Upper lobe of left lung (tissue), 6 donors: ENCODE measurements around the gene MTHFD2L. TPM values are rescaled to one million over a fixed set of nuclear protein-coding genes. Genes with fewer than 3 reads are reported as not detected.

ENCODE experiments used
- ATAC-seq, 2 donors: fragments of 200-7000 bp; cut with Tn5 transposase; one replicate each; pipeline ENCODE4 v1.9.1; 2022; ENCODE audit warnings: mild to moderate bottlenecking in 2 of 2, moderate library complexity in 2 of 2; ENCODE audit not compliant: low FRiP score in 2 of 2
- DNase-seq, 2 donors: peaks; one replicate each; pipeline ENCODE4 v3.0.0-alpha.2; 2019 to 2020
- H3K27ac ChIP-seq, 4 donors: fragments of 200-600 bp; sonication (generic); one replicate each; pipeline ENCODE4 v1.5.1; 2016 to 2019
- H3K27me3 ChIP-seq, 4 donors: fragments of 200-600 bp; sonication (generic); one replicate each; pipeline ENCODE4 v1.5.1; 2017 to 2019
- H3K36me3 ChIP-seq, 4 donors: fragments of 200-600 bp; sonication (generic); one replicate each; pipeline ENCODE4 v1.5.1; 2016 to 2019
- H3K4me1 ChIP-seq, 4 donors: fragments of 200-600 bp; sonication (generic); one replicate each; pipeline ENCODE4 v1.5.1; 2018 to 2019
- H3K4me3 ChIP-seq, 4 donors: fragments of 200-600 bp; sonication (generic); one replicate each; pipeline ENCODE4 v1.5.1; 2017 to 2019; ENCODE audit warnings: mild to moderate bottlenecking in 2 of 4, moderate library complexity in 1 of 4
- H3K9me3 ChIP-seq, 4 donors: fragments of 200-600 bp; sonication (generic); one replicate each; pipeline ENCODE4 v1.5.1; 2018 to 2019
- CTCF ChIP-seq, 6 experiments: fragments of 450-650 bp in 4 of 6; fragments of 200-600 bp in 2 of 6; sonication (generic) in 2 of 6; IDR thresholded peaks; one replicate each; pipeline ENCODE4 v1.5.1; 2016 to 2019; ENCODE audit warnings: antibody characterized with exemption in 6 of 6
- EP300 ChIP-seq, 4 donors: sonication (generic); formaldehyde crosslinking; IDR thresholded peaks; one replicate each; pipeline ENCODE4 v1.5.1; 2017; ENCODE audit warnings: antibody characterized with exemption in 4 of 4, control low read depth in 2 of 4
- POLR2A ChIP-seq, 4 donors: fragments of 450-650 bp; IDR thresholded peaks; one replicate each; pipeline ENCODE4 v1.5.1; 2016 to 2017; ENCODE audit warnings: antibody characterized with exemption in 4 of 4, mild to moderate bottlenecking in 2 of 4
- POLR2AphosphoS5 ChIP-seq, 2 donors: sonication (generic); formaldehyde crosslinking; IDR thresholded peaks; one replicate each; pipeline ENCODE4 v1.5.1; 2017; ENCODE audit warnings: antibody characterized with exemption in 2 of 2
- WGBS, 2 donors: methylation state at CpG; one replicate each; pipeline ENCODE4 v1.1.5; 2017 to 2018; 5-methylcytosine and 5-hydroxymethylcytosine counted together
- total RNA-seq, 6 donors: library from RNA; depleted of rRNA in 4 of 6; stranded (reverse); fragments of >200 nt in 4 of 6; gene quantifications; one replicate each; pipeline versions ENCODE4 v1.1.0 to v1.2.1, GENCODE V29; 2016 to 2021
- donor health status: DM: no; HTN: no; CAD: no; lungs with moderate emphysema.
- donor health status: DM: no; HTN: yes; CAD: no; lungs with severe emphysema.

MTHFD2L gene
- total RNA-seq, 6 donors from 2014 or later = 4.9 to 23.6 (median 12.8) TPM

- Histone ChIP-seq H3K27ac (no peak overlapping the region), H3K9me3 (no peaks in the 10 kb centered on the region), H3K36me3 (peaks cover 0 to 19% (median 4%) of the 10 kb centered on the region in 4 donors), H3K4me3 (no peak overlapping the region), H3K4me1 (peaks cover 12 to 22% (median 14%) of the 10 kb centered on the region in 4 donors), H3K27me3 (no peaks in the 10 kb centered on the region)
- 83 to 84% methylated on average over 3 of the region's 3 CpGs for WGBS, 2 donors
- DNase-seq (no peak), ATAC-seq (no peak)
- TF ChIP-seq POLR2A (IDR thresholded peaks at IDR 0.05) = no peak
- no peak for TF ChIP-seq EP300 (IDR thresholded peaks at IDR 0.05)
- no peak for TF ChIP-seq CTCF (IDR thresholded peaks at IDR 0.05)
- no peak for TF ChIP-seq POLR2AphosphoS5 (IDR thresholded peaks at IDR 0.05)
Measured at GRCh38 chr4:74161666-74162450, 3.9 kb downstream of the MTHFD2L start.

- ATAC-seq (no peak), DNase-seq (no peak)
- Histone ChIP-seq H3K4me3 (no peak overlapping the region), H3K9me3 (no peaks in the 10 kb centered on the region), H3K27ac (no peak overlapping the region), H3K4me1 (no peaks in the 10 kb centered on the region), H3K36me3 (peaks cover 0 to 9% (median 3%) of the 10 kb centered on the region in 4 donors), H3K27me3 (no peaks in the 10 kb centered on the region)
- WGBS, 2 donors = 50 to 52% methylated on average over 1 of the region's 1 CpG
- TF ChIP-seq POLR2AphosphoS5 (IDR thresholded peaks at IDR 0.05) = no peak
- no peak for TF ChIP-seq POLR2A (IDR thresholded peaks at IDR 0.05)
- TF ChIP-seq CTCF (IDR thresholded peaks at IDR 0.05) = no peak
- TF ChIP-seq EP300 (IDR thresholded peaks at IDR 0.05) = no peak
Measured at GRCh38 chr4:74166135-74166534, 8.2 kb downstream of the MTHFD2L start.

- 88 to 91% methylated on average over 1 of the region's 1 CpG for WGBS, 2 donors
- H3K36me3 ChIP-seq = peaks cover 0 to 3% (median under 1%) of the 10 kb centered on the region in 4 donors
- no peaks in the 10 kb centered on the region for H3K9me3 ChIP-seq
- ATAC-seq (peak in 1 of 2 donors; percentile 11), DNase-seq (no peak)
- no peaks in the 10 kb centered on the region for H3K4me1 ChIP-seq
- no peak for TF ChIP-seq CTCF (IDR thresholded peaks at IDR 0.05)
- TF ChIP-seq EP300 (IDR thresholded peaks at IDR 0.05) = no peak
- no peak for TF ChIP-seq POLR2AphosphoS5 (IDR thresholded peaks at IDR 0.05)
- TF ChIP-seq POLR2A (IDR thresholded peaks at IDR 0.05) = no peak
- H3K27ac ChIP-seq = no peak overlapping the region
- H3K4me3 ChIP-seq = no peak overlapping the region
- H3K27me3 ChIP-seq = no peaks in the 10 kb centered on the region
Measured at GRCh38 chr4:74166818-74167217, 8.9 kb downstream of the MTHFD2L start.

GRCh38 chr4:74167585-74167984 is 9.7 kb downstream of the MTHFD2L start:
- no peaks in the 10 kb centered on the region for H3K4me1 ChIP-seq
- TF ChIP-seq POLR2AphosphoS5 (IDR thresholded peaks at IDR 0.05) = no peak
- no peak for TF ChIP-seq EP300 (IDR thresholded peaks at IDR 0.05)
- no peak for TF ChIP-seq CTCF (IDR thresholded peaks at IDR 0.05)
- no peak for TF ChIP-seq POLR2A (IDR thresholded peaks at IDR 0.05)
- no peaks in the 10 kb centered on the region for H3K27me3 ChIP-seq
- no peaks in the 10 kb centered on the region for H3K36me3 ChIP-seq
- no peak overlapping the region for H3K27ac ChIP-seq
- H3K9me3 ChIP-seq = no peaks in the 10 kb centered on the region
- WGBS, 2 donors = 93 to 100% methylated on average over 2 of the region's 2 CpGs
- ATAC-seq (no peak), DNase-seq (no peak)
- no peak overlapping the region for H3K4me3 ChIP-seq

- WGBS, 2 donors = 98% methylated on average over 2 of the region's 2 CpGs; no CpG with 5 or more reads in 1 of the 2 donors
- no peak for DNase-seq
- Histone ChIP-seq H3K4me1 (no peaks in the 10 kb centered on the region), H3K36me3 (no peaks in the 10 kb centered on the region), H3K9me3 (no peaks in the 10 kb centered on the region), H3K27me3 (no peaks in the 10 kb centered on the region), H3K4me3 (no peak overlapping the region), H3K27ac (no peak overlapping the region)
- TF ChIP-seq POLR2AphosphoS5 (IDR thresholded peaks at IDR 0.05) (no peak), POLR2A (IDR thresholded peaks at IDR 0.05) (no peak), EP300 (IDR thresholded peaks at IDR 0.05) (no peak), CTCF (IDR thresholded peaks at IDR 0.05) (no peak)
- no peak for ATAC-seq
Measured at GRCh38 chr4:74168841-74169240, 10.9 kb downstream of the MTHFD2L start.
